Endothelial cell of umbilical vein (primary cell): ENCODE results near the gene MRNIP. TPM values are rescaled to one million over a fixed set of nuclear protein-coding genes. Genes with fewer than 3 reads are reported as not detected.

Experiments
- BruUV-seq: library from RNA; stranded (reverse); fragments of 400-500 nt; replicated peaks from 2 replicates; lab custom pipeline; 2021; lab: Mats Ljungman, UMichigan
- CTCF ChIA-PET: fragments of 300-600, 350-600 bp; sonication (Branson Sonifier 250); formaldehyde crosslinking; loops from one replicate; lab custom pipeline; 2021; ENCODE audit warnings: antibody characterized with exemption, inconsistent platforms; lab: Charles Lee
- POLR2A ChIA-PET: fragments of 300-600, 350-600 bp; sonication (Branson Sonifier 250); formaldehyde crosslinking; loops from one replicate; lab custom pipeline; 2021; ENCODE audit warnings: antibody characterized with exemption, inconsistent platforms; lab: Charles Lee
- DNase-seq: peaks from one replicate; pipeline ENCODE4 v3.0.0-alpha.2; 2011; ENCODE audit warnings: low read depth, low spot score
- FAIRE-seq: peaks from 2 replicates; lab custom pipeline; 2011; peaks lifted over from hg19 to GRCh38; lab: Jason Lieb, UNC
- H2AFZ ChIP-seq: 2 replicates; pipeline ENCODE4 v1.6.0; 2012; ENCODE audit warnings: low read depth, low read length, control low read depth, inconsistent platforms
- H3K27ac ChIP-seq: 2 replicates; pipeline ENCODE4 v1.5.1; 2011; ENCODE audit warnings: low read depth, mild to moderate bottlenecking, control low read depth, low read length, moderate library complexity; ENCODE audit not compliant: insufficient read depth
- H3K27me3 ChIP-seq, 2 experiments: 2 replicates each; pipeline versions ENCODE4 v1.6.0 to v1.6.1; 2011; ENCODE audit warnings: low read length in 2 of 2, mixed read lengths in 1 of 2; ENCODE audit not compliant: control insufficient read depth in 2 of 2, insufficient read depth in 2 of 2
- H3K36me3 ChIP-seq, 2 experiments: 2 replicates in 1 of 2; 3 replicates in 1 of 2; pipeline ENCODE4 v1.5.1; 2011; ENCODE audit warnings: low read length in 2 of 2, mild to moderate bottlenecking in 1 of 2, moderate library complexity in 1 of 2; ENCODE audit not compliant: control insufficient read depth in 2 of 2, insufficient read depth in 2 of 2; ENCODE audit errors: extremely low read depth in 1 of 2
- H3K4me1 ChIP-seq: 3 replicates; pipeline ENCODE4 v1.5.1; 2011; ENCODE audit warnings: mild to moderate bottlenecking, low read length; ENCODE audit not compliant: control insufficient read depth, insufficient read depth; ENCODE audit errors: extremely low read depth
- H3K4me2 ChIP-seq: 2 replicates; pipeline ENCODE4 v1.6.1; 2011; ENCODE audit warnings: low read length, control low read depth, mixed read lengths; ENCODE audit not compliant: insufficient read depth
- H3K4me3 ChIP-seq, 3 experiments: fragments of 200-600 bp in 1 of 3; sonication (generic), shearing (Covaris generic) in 1 of 3; replicated peaks in 1 of 3; 2 replicates each; pipeline ENCODE4 v1.5.1; 2011 to 2016; ENCODE audit warnings: control low read depth in 3 of 3, low read length in 3 of 3, mild to moderate bottlenecking in 2 of 3, inconsistent platforms in 1 of 3, low read depth in 1 of 3, moderate library complexity in 1 of 3; ENCODE audit not compliant: insufficient read depth in 1 of 3
- H3K79me2 ChIP-seq: 2 replicates; pipeline ENCODE4 v1.6.0; 2012; ENCODE audit warnings: low read length, inconsistent platforms; ENCODE audit not compliant: control insufficient read depth, insufficient read depth
- H3K9ac ChIP-seq: replicated peaks from 2 replicates; pipeline ENCODE3; 2011; ENCODE audit warnings: low read length, control low read depth; ENCODE audit not compliant: insufficient read depth; ENCODE audit errors: extremely low read depth
- H3K9me1 ChIP-seq: replicated peaks from 3 replicates; pipeline ENCODE4 v1.6.0; 2011; ENCODE audit warnings: mild to moderate bottlenecking, low read length; ENCODE audit not compliant: control insufficient read depth, insufficient read depth; ENCODE audit errors: extremely low read depth
- H3K9me3 ChIP-seq: replicated peaks from 2 replicates; pipeline ENCODE4 v1.5.1; 2012; ENCODE audit warnings: low read length, inconsistent platforms; ENCODE audit not compliant: control insufficient read depth, insufficient read depth
- H4K20me1 ChIP-seq: replicated peaks from 2 replicates; pipeline ENCODE3; 2011; ENCODE audit warnings: mild to moderate bottlenecking, low read length; ENCODE audit not compliant: control insufficient read depth, insufficient read depth; ENCODE audit errors: extremely low read depth
- EZH2 ChIP-seq: IDR thresholded peaks from 2 replicates; pipeline ENCODE4 v1.6.1; 2012; ENCODE audit warnings: borderline replicate concordance, low read depth, mild to moderate bottlenecking, moderate library complexity, low read length, inconsistent platforms; ENCODE audit not compliant: severe bottlenecking
- FOS ChIP-seq: IDR thresholded peaks from 2 replicates; pipeline ENCODE4 v1.6.1; 2011; ENCODE audit warnings: mild to moderate bottlenecking, low read length, moderate library complexity, borderline replicate concordance; ENCODE audit not compliant: insufficient read depth
- GATA2 ChIP-seq: IDR thresholded peaks from 2 replicates; pipeline ENCODE4 v1.7.0; 2011; ENCODE audit warnings: low read depth, mild to moderate bottlenecking, moderate library complexity, mixed read lengths, low read length; ENCODE audit not compliant: insufficient read length, insufficient read depth
- JUN ChIP-seq: IDR thresholded peaks from 2 replicates; pipeline ENCODE4 v1.6.1; 2011; ENCODE audit warnings: borderline replicate concordance, low read depth; ENCODE audit not compliant: insufficient read length, insufficient read depth
- MYC ChIP-seq: IDR thresholded peaks from one replicate; pipeline ENCODE4 v1.6.1; 2011; ENCODE audit warnings: mild to moderate bottlenecking, low read depth, low read length
- POLR2A ChIP-seq: IDR thresholded peaks from 2 replicates; pipeline ENCODE4 v1.6.1; 2012; ENCODE audit warnings: low read depth, mild to moderate bottlenecking, control low read depth, low read length
- POLR2AphosphoS5 ChIP-seq: IDR thresholded peaks from 2 replicates; pipeline ENCODE4 v1.6.1; 2012; ENCODE audit warnings: low read depth, mild to moderate bottlenecking, control low read depth, low read length, moderate library complexity; ENCODE audit not compliant: insufficient read depth
- dilution Hi-C: fragments of 300-500 bp; cut with MboI; formaldehyde crosslinking; loops from one replicate; pipeline ENCODE4 v1.15.0; 2019; ENCODE audit warnings: low sequenced_read_pairs; ENCODE audit not compliant: extremely low pct_ligation_motif_present
- intact Hi-C: fragments of 100-400 bp; cut with micrococcal nuclease; formaldehyde crosslinking; loops from one replicate; pipeline ENCODE4 v1.10.0; 2022
- polyA plus RNA-seq, 4 experiments: library from polyadenylated mRNA; depleted of rRNA in 3 of 4; stranded (reverse) in 3 of 4; unstranded in 1 of 4; fragments of >200 nt; gene quantifications; 2 replicates each; pipeline versions ENCODE4 v1.2.1 to v1.2.3, GENCODE V29; 2011 to 2012; ENCODE audit warnings: missing spikeins in 1 of 4
- total RNA-seq: library from RNA; stranded (reverse); gene quantifications from 2 replicates; pipeline ENCODE4 v1.2.3, GENCODE V29; 2021
- TF ChIP-seq, protein P1 (sequence below): IDR thresholded peaks from 2 replicates; pipeline ENCODE4 v1.6.1; 2011; ENCODE audit not compliant: insufficient read depth, insufficient read length
- TF ChIP-seq, protein P2 (sequence below), 2 donors: IDR thresholded peaks; 1 replicate in 1 of 2; 2 replicates in 1 of 2; pipeline ENCODE4 v1.5.1; 2011; ENCODE audit warnings: low read length in 2 of 2, mild to moderate bottlenecking in 2 of 2, moderate library complexity in 2 of 2, control low read depth in 1 of 2, inconsistent platforms in 1 of 2, low read depth in 1 of 2; ENCODE audit not compliant: insufficient read depth in 1 of 2; ENCODE audit errors: extremely low read depth in 1 of 2

MRNIP gene
- total and polyA plus RNA-seq, 2 donors (not counting 3 experiments of a cell fraction or from before 2014, with no cell fraction given), result 17.1 to 19.1 TPM

DNA sequence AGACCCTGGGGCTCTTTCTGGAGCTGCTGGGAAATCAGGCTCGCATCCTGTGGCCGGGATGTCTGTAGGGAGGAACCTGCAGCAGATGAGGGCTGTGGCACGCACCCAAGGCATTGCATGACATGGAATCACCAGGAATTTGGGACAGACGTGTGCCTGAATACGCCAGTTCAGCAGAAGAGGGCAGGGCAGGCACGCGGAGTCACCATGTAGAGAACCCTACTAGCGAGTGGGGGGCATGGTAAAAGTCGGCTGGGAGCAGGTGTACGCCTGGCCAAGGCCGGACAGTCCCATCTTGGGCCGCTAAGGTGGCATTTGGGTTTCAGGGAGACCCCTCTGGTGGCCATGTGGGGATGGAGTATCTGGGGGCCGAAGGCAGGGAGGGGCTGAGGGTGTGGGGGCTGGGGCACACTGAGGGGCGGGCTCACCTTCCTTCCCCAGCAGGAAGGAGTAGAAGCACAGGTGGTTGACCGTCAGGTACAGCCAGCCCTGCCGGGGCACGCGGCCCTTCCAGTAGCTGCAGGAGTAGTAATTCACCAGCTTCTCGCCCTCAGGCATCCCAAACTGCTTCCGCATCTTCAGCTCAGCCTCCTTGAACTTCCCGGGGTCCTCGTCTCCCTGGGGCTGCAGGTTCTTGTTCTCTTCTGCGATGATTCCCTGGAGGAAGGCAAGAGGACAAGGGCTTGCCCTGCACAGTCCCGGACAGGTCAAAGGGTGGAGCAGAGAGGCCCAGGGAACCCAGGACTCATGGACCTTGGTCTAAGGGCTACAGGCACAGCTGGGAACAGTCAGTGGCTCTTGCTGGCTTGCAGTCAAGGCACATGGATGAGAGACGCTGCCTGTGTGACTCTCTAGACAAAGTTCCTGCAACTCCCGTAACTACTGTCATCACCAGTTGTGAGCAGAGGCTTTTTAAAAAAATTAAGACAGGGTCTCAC lies 35.6 kb upstream of the MRNIP start:
- ChIA-PET CTCF (interaction anchor here (1.4 kb wide), 1 partner anchor 92 kb away, joined by 3 read pairs; no protein-coding TSS in a partner anchor), POLR2A (no interaction called here)
- Histone ChIP-seq H3K4me3 (no peak overlapping the region), H3K36me3 (peaks cover 11 to 67% of the 10 kb centered on the region in 2 experiments), H3K9me1 (no peaks in the 10 kb centered on the region), H3K9me3 (no peaks in the 10 kb centered on the region), H4K20me1 (no peaks in the 10 kb centered on the region), H3K9ac (no peak overlapping the region), H2AFZ (no peak overlapping the region), H3K4me1 (no peaks in the 10 kb centered on the region), H3K27ac (no peak overlapping the region), H3K27me3 (no peaks in the 10 kb centered on the region), H3K79me2 (no peaks in the 10 kb centered on the region), H3K4me2 (no peak overlapping the region)
- DNase-seq (no peak), FAIRE-seq (no peak)
- TF ChIP-seq, protein P1, sequence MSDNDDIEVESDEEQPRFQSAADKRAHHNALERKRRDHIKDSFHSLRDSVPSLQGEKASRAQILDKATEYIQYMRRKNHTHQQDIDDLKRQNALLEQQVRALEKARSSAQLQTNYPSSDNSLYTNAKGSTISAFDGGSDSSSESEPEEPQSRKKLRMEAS, result no peak
- TF ChIP-seq POLR2AphosphoS5, result no peak
- no peak for TF ChIP-seq EZH2
- no peak for TF ChIP-seq POLR2A
- no peak for TF ChIP-seq GATA2
- TF ChIP-seq JUN, result no peak
- no peak for TF ChIP-seq MYC
- no peak for TF ChIP-seq FOS
- TF ChIP-seq, protein P2, sequence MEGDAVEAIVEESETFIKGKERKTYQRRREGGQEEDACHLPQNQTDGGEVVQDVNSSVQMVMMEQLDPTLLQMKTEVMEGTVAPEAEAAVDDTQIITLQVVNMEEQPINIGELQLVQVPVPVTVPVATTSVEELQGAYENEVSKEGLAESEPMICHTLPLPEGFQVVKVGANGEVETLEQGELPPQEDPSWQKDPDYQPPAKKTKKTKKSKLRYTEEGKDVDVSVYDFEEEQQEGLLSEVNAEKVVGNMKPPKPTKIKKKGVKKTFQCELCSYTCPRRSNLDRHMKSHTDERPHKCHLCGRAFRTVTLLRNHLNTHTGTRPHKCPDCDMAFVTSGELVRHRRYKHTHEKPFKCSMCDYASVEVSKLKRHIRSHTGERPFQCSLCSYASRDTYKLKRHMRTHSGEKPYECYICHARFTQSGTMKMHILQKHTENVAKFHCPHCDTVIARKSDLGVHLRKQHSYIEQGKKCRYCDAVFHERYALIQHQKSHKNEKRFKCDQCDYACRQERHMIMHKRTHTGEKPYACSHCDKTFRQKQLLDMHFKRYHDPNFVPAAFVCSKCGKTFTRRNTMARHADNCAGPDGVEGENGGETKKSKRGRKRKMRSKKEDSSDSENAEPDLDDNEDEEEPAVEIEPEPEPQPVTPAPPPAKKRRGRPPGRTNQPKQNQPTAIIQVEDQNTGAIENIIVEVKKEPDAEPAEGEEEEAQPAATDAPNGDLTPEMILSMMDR (IDR thresholded peaks at IDR 0.05; ENCODE audit: extremely low read depth in 1 of 2, insufficient read depth in 1 of 2, low read depth in 1 of 2, low read length in 2 of 2), result no peak
- dilution Hi-C loops, result no loop called here
- intact Hi-C loops, result no loop called here
- BruUV-seq, result no TSS peak
